NCI-H2107 treated with DMSO at 0.1 percent for 48 hours (cell line): ENCODE results near the gene CSNK2A2.

Experiments
- DNase-seq: peaks from one replicate; lab custom pipeline; 2025; ENCODE audit not compliant: unreplicated experiment; lab: John Stamatoyannopoulos, UW

CSNK2A2 gene

GRCh38 chr16:58198022-58198683 is at the start of gene CSNK2A2:
Gene CSNK2A2, minus strand, starts transcription at chr16:58198106. Its CDS starts 370 bp downstream, at chr16:58197736.
- DNase-seq, result peak; percentile 21

GRCh38 chr16:58243528-58244004 is 45.7 kb upstream of the CSNK2A2 start:
- DNase-seq, result no peak

- no peak for DNase-seq
Measured at GRCh38 chr16:58236831-58237230, 38.9 kb upstream of the CSNK2A2 start.

- peak; percentile 39 for DNase-seq
Measured at GRCh38 chr16:58236231-58236690, 38.4 kb upstream of the CSNK2A2 start.

- no peak for DNase-seq
Measured at GRCh38 chr16:58235663-58236062, 37.8 kb upstream of the CSNK2A2 start.

DNA sequence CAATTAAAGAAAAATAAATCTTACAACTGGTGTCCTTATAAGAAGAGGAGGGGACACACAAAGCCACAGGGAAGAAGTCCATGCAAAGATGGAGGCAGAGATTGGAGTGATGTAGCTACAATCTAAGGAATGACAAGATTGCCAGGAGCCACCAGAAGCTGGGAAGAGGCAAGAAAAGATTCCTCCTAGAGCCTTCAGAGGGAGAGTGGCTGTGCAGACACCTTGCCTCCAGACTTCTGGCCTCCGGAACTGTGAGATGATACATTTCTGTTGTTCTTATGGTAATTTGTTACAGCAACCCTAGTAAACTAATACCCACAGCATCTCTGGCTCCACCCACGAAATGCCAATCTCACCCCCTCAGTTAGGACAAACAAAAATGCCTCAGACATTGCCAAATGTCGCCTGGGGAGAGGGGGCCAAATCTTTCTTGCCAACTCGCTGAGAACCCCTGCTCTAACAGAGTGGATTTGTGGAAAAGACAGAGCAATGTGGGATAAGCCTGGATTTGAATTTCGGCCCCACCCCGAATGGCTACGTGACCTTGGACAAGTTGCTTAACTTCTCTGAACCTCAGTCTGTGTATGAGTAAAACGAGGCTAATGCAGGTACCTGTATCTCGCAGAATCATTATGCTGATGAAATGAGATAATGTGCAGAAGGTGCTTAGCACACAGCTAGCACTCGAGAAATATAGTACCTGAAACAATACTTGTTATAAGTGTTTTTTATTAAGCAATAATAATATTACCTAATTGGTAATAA is 37.1 kb upstream of the CSNK2A2 start:
- no peak for DNase-seq

DNA sequence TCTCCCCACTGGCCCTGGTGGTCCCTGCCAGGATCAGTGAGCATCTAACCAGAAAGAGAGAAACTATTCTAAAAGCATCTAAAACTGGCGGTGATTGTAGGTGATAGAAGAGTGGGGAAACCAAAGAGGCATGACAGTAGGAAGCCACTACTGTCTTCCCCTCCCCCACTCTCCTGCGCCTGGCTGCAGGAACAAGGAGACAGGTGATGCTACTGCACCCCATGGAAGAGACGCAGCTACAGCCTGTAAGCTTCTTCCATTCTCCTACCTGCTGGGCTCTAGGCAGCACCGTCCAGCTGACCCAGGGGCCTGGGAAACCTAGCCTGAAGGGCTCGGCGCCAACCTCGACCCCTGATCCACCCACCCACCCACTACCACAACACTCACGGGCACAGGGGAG is 32.4 kb upstream of the CSNK2A2 start:
- DNase-seq, result no peak

GRCh38 chr16:58226790-58227189 is 28.9 kb upstream of the CSNK2A2 start:
- no peak for DNase-seq

DNA sequence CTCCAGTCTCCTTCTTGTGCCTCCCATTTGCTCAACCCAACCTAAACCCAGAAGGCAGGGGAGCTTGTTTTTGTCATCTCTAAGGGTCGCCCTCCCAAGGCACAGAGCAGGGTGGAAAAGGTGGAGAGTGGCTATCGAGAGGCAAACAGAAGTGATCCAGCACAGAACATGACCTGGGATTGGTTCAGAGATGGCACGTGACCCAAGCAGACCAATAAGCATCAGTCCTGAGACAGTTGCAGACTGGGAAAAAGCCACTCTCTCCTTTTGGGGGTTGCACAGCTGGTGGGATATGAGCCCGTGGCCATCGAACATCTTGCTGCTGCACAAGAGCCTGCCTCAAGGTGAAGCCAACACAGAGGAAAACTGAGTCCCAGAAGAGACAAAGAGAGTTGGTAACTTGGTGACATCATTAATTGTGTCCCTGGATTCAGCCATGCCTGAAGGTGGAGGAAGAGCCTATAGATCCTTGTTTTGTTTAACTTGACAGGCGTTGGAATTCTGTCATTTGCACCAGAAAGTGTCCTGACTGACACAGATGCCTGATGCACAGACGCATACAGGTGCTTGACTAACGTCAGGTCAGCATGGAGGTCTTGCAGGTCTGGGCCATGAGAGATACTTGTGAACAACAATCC is 28.2 kb upstream of the CSNK2A2 start:
- no peak for DNase-seq

DNA sequence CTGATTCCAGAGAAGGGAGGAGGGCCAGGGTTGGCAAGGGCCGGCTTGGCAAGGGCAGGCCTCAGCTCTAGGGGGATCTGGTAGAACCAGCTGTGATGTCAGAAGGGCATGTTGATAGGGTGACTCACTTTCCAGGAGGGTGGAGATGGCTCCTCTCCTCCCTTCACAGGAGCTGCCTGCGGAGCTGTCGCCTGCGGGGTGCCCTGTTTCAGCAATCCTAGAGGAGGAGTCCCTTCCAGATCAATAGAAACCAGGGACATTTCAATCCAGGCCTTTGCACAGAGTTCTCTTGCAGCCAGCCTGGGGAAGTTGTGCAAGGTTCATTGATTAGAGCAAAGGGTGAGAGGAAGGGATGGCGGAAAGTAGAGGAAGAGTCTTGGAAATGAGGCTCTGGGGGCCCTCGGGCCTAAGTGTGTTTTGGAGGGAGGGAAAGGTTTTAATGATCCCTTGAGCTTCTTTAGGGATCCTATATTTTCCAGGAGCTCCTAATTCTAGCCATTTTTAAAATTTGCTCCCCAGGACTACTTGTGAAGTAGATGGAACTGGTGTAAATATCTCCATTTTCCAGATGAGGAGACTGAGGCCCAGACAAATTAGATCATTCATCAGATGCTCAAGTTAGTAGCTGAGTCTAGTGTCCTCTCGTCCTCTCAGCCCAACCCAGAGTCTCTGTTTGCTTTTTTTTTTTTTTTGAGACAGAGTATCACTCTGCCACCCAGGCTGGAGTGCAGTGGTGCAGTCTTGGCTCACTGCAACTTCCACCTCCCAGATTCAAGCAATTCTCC is 24.8 kb upstream of the CSNK2A2 start:
- no peak for DNase-seq

- no peak for DNase-seq
Measured at GRCh38 chr16:58219432-58219831, 21.5 kb upstream of the CSNK2A2 start.

GRCh38 chr16:58218786-58219185 is 20.9 kb upstream of the CSNK2A2 start:
- no peak for DNase-seq

GRCh38 chr16:58217311-58217925 is 19.5 kb upstream of the CSNK2A2 start:
- no peak for DNase-seq

DNA sequence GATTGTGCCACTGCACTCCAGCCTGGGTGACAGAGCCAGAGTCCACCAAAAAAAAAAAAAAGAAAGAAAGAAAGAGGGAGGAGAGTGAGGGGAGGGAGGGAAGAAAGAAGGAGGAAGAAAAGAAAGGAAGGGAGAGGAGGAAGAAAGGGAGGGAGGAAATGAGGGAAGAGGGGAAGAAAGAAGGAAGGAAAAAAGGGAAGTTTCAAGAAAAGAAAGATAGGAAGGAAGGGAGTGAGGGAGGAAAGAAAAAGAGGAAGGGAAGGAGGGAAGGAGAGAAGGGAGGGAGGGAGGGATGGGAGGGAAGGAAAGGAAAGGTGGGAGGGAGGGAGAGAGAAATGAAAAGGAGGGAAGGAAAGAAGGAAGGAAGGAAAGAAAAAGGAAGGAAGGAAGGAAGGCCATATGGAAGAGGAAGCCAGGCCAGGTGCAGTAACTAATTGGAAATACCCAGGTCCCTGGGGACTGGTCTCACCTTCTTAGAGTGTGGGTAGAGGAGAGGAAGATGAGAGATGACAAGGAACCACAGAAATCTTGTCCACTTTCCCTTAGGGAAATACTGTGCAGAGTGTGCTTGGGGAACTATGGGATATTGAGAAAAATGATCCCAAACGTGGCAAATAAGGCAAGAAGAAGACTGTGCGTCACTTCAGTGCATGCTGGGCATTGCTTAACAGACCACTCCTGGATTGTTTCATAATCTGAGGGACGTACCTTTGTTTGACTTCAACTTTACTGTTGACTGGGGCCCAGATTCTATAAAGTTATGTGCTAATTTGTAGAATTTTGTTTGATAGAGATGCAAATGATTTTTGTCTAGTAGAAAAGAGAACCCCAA is 15.1 kb upstream of the CSNK2A2 start:
- DNase-seq, result no peak

GRCh38 chr16:58211846-58212245 is 13.9 kb upstream of the CSNK2A2 start:
- DNase-seq, result no peak

- DNase-seq, result no peak
Measured at GRCh38 chr16:58211245-58211644, 13.3 kb upstream of the CSNK2A2 start.

- DNase-seq, result no peak
Measured at GRCh38 chr16:58205276-58206036, 7.5 kb upstream of the CSNK2A2 start.

DNA sequence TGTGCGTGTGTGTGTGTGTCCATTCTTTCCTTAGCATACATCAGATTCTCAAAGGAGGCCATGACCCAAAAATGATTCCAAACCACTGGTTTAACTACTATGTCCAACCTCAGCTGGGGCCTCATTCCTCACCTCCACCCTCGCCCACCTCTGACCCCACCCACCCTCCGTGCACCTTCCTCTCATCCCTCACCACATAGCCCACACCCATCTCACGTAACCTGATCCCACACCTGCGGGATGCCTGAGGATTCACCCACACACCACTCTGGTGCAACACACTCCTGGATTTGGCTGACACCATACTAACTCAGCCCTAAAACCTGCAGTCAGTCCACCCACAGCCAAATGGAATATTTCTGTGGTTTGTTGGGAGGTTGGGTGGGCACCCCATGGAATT is 3.3 kb upstream of the CSNK2A2 start:
- DNase-seq, result no peak
